ENCODE results near the gene MKNK2.
"Not testable (repeated sequence)": the region's sequence is repeated elsewhere in the genome, so short reads cannot be mapped to it uniquely, and the experiment has no call there.

Gene MKNK2

GRCh38 chr19:1989513-1990229, 61.4 kb downstream of the MKNK2 start:
- no peak for DNase-seq (ENCODE audit: low read depth, low spot score)
- Histone ChIP-seq H3K27me3 (ENCODE audit: insufficient read depth, insufficient read length) (no peaks in the 10 kb centered on the region), H3K4me1 (ENCODE audit: insufficient read depth, insufficient read length) (peaks cover 7% of the 10 kb centered on the region), H3K9ac (ENCODE audit: insufficient read length, low read depth) (no peak overlapping the region), H3K9me3 (ENCODE audit: insufficient read depth, low read length) (no peaks in the 10 kb centered on the region), H3K4me3 (ENCODE audit: insufficient read length, low read depth) (no peak overlapping the region), H3K36me3 (ENCODE audit: insufficient read depth, insufficient read length, low read length) (peaks cover 68% of the 10 kb centered on the region)
- TF ChIP-seq YY1 (IDR thresholded peaks at IDR 0.05; ENCODE audit: insufficient read depth, insufficient read length) (no peak), SUZ12 (IDR thresholded peaks at IDR 0.05; ENCODE audit: extremely low read depth, insufficient read depth, insufficient read length) (no peak), ZNF274 (IDR thresholded peaks at IDR 0.05; ENCODE audit: low read depth, low read length) (no peak)

- not testable (repeated sequence) for H3K4me3 ChIP-seq (ENCODE audit: insufficient read length, low read depth); H3K4me1 ChIP-seq (ENCODE audit: insufficient read depth, insufficient read length); H3K9me3 ChIP-seq (ENCODE audit: insufficient read depth, low read length); H3K27me3 ChIP-seq (ENCODE audit: insufficient read depth, insufficient read length); H3K9ac ChIP-seq (ENCODE audit: insufficient read length, low read depth); DNase-seq (ENCODE audit: low read depth, low spot score)
- H3K36me3 ChIP-seq (ENCODE audit: insufficient read depth, insufficient read length, low read length): peaks cover 75% of the 10 kb centered on the region
Measured at GRCh38 chr19:1988464-1988863, 62.6 kb downstream of the MKNK2 start.

All from NT2/D1 (cell line).